Measurements from ENCODE around the gene FAM199X.
A peak's percentile ranks its signal among the peaks of the same experiment; 100 is the strongest.

Gene FAM199X

DNA sequence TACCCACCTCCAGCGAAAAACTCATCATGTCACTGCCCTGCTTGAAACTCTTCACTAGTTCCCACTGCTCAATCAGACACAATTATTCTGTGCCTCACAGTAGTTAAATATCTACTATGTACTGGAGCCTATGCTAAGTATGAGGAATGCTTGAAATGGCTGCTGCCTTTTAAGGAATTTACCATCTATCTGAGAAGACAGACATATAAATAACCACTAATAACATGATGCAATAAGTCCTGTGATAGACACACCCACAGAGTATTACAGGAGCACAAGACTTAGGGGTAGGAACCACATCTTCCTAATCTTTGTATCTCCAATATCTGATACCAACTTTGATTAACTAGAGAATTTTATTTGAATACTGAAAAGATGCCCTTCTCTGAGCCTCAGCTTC is 30.6 kb upstream of the FAM199X start:
- TF ChIP-seq, protein P1, sequence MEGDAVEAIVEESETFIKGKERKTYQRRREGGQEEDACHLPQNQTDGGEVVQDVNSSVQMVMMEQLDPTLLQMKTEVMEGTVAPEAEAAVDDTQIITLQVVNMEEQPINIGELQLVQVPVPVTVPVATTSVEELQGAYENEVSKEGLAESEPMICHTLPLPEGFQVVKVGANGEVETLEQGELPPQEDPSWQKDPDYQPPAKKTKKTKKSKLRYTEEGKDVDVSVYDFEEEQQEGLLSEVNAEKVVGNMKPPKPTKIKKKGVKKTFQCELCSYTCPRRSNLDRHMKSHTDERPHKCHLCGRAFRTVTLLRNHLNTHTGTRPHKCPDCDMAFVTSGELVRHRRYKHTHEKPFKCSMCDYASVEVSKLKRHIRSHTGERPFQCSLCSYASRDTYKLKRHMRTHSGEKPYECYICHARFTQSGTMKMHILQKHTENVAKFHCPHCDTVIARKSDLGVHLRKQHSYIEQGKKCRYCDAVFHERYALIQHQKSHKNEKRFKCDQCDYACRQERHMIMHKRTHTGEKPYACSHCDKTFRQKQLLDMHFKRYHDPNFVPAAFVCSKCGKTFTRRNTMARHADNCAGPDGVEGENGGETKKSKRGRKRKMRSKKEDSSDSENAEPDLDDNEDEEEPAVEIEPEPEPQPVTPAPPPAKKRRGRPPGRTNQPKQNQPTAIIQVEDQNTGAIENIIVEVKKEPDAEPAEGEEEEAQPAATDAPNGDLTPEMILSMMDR (conservative IDR thresholded peaks at IDR 0.05): no peak
- no peak for TF ChIP-seq ZFX (IDR thresholded peaks at IDR 0.05)
- no peak overlapping the region for H3K27ac ChIP-seq

DNA sequence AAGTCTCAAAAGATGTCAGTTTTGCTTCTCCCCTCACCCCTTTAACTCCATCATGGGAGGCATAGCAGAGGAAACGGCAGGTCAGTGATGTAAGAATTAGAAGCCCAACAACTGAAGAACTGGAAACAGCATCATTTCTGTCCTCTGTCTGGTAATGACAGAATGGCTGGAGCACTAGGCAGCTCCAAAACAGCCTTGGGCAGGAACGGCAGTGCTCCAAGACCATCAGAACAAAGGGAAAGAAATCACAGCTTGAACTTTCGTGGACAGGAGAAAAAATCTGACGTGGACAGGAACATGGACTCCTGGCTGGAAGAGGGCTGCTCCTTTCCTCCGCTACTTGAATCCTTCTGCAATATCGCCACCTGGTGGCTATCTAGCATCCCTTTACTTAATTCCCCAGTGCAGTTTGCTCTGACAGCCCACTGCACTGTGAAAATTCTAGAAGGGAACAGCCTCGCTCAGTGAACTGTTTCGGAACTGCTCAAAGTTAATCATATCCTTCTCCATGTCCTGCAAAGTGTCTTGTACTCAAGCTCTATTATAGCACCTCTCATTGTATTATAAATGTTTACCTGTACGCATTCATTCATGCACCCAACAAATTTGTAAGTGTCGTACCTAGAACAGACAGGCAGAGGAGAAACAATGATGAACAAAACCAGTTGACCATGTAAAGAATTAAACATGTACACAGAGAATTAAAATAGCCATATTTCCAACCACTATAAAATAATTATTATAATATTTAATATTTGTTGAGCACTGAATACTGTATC is 29.8 kb upstream of the FAM199X start:
- H3K27ac ChIP-seq: no peak overlapping the region
- no peak for TF ChIP-seq ZFX (IDR thresholded peaks at IDR 0.05)
- TF ChIP-seq, protein P1 (conservative IDR thresholded peaks at IDR 0.05): peak; percentile 76

DNA sequence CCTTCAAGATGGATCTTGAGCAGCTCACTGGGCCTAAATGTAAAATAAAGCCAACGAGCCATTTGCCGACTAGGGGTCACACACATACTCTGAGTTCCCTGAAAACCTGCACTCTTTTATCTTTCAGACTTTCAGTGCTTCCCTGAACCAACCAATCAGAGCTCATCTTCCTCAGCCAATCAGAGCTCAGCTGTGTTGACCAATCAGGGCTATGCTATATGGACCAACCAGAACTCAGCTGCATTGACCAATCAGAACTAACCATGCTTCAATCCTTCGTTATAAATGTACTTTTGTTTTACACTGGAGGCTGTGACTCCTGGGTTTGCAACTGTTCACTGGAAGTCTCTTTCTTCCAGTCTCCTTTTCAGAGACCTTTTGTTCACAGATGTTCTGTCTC is 28.8 kb upstream of the FAM199X start:
- no peak overlapping the region for H3K27ac ChIP-seq
- TF ChIP-seq, protein P1 (conservative IDR thresholded peaks at IDR 0.05): no peak
- TF ChIP-seq ZFX (IDR thresholded peaks at IDR 0.05): no peak

DNA sequence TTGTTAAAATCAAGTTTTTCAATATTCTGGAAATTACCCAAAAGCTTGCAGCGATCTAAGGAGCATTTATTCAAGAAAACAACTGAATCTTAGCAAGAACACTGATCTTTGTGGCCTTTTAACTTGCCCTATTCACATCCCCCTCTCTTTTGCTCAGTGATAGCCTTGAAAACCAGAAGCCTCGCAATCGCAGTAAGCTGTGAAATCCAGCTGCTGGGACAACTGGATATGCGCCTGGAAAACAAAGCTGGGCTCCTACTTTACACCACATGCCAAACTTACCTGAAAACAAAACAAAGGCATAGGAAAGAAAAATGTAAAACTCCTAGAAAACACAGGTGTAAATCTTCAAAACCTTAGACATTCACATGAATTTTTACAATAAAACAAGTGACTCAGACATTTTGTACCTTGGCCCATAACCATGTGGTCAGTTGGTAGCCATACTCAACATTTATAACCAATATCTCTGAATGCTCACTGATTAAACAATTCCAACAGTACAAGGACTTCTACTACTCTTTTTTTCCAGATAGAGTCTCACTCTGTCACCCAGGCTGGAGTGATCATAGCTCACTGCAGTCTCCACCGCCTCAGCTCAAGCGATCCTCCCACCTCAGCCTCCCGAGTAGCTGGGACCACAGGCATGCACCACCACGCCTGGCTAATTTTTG is 25.0 kb upstream of the FAM199X start:
- H3K27ac ChIP-seq: no peak overlapping the region

DNA sequence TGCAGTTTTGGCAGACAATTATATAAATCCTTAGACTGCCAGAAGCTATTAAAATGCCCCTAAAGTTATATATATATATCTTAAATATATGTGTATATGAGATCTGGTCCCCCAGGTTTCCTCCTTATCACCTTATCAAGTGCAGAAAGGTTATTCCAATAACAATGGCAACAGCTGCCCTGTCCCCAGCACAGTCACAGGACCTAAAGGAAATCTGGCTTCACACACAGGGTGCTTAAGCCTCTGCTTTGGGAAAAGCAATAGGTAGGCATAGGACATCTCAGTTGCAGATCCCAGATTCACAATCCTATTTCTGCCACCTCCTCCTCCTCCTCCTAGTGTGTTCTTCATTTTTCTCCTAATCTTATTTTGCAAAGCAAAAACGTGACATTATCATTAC is 15.2 kb upstream of the FAM199X start:
- TF ChIP-seq, protein P1 (conservative IDR thresholded peaks at IDR 0.05): no peak
- no peak for TF ChIP-seq ZFX (IDR thresholded peaks at IDR 0.05)
- H3K27ac ChIP-seq: no peak overlapping the region

More for the DNA sequence above, 25.0 kb upstream of the FAM199X start:
- TF ChIP-seq ZFX (IDR thresholded peaks at IDR 0.05): no peak
- TF ChIP-seq, protein P1 (conservative IDR thresholded peaks at IDR 0.05): no peak

DNA sequence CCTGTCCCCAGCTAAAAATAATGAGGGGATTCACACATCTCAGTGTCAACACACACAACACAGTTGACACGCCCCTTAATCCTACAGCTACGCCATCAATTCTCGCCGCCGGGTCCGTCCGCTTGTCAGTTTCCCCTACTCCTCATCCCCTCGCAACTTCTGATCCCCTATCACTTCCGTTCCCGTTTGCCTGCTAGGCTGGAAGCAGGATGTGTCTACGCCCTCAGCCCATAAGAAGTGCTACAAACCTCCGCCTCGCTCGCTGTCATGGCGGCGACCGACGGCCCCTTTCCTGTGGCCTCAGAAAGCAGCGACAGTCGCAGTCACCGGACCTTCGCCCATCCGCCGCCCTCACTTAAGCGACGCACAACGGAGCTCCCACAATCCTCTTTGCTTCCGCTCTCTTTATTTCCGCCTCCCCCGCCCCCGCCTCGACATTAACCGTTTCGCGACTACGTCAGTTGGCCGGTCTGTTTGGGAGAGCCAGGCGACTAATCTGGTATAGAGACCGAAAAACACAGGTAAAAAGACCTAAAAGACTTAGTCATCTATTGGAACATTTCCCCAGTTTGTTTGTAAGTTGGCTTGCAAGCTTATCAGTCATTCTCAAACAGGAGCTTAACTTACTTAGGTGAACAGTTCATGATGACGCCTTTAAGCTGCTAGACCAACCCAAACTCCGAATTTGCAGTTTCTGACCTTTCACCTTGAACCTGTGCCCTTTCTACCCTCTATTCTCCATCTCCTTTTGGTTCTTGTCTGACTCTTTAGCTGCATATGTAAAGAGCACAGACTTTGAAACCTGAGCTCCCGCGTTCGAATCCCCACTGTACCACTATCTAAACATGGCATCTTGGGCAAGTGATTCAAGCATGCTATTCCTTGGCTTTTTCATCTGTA is 9.4 kb upstream of the FAM199X start, which contains the start of gene SLC25A53:
Gene SLC25A53 (minus strand): TSS at position 380 of the 900 bp plus-strand sequence. CDS start 51,752 bp downstream, outside the sequence.
- TF ChIP-seq ZFX (IDR thresholded peaks at IDR 0.05): no peak
- TF ChIP-seq, protein P1 (conservative IDR thresholded peaks at IDR 0.05): no peak
- peak within 1 kb of the TSS; percentile 89 for H3K27ac ChIP-seq
